ENCODE data around the gene TBC1D9.

DNA sequence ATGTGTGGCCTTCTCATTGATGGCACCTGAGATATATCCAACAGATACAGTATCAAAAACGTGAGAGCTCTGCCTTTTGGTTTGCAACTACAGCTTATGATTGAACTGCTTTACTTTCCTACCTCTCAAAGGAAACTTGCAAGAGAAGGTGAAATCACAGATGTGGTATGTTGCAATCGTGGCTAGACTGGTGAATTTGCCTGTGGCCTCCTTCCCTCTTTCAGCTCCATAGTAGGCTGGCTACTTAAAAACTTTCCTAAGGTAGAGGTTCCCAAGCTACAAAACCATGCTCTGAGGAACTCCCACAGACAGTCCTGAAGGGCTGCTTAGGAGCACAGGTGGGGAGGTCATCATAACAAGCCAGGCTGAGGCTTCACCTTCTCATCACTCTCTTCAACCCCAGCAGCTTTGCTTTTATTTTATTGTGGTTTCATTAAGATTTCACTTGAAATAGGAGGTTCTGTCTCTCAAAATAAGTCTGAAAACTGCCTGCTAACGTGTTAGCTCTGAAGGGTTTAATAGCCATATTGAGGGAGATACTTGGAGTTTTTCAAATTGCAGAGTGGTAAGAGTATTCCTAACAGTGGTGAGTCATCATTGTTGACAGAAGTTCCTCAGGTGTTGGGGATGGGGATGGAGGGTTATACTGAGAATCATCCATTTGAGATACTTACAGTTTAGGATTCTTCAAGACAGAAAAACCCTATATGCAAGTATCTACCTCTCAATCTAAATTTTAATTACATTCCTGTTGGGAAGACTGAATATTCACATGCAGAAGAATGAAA, 93.9 kb downstream of the TBC1D9 start:
- TF ChIP-seq, protein P1, sequence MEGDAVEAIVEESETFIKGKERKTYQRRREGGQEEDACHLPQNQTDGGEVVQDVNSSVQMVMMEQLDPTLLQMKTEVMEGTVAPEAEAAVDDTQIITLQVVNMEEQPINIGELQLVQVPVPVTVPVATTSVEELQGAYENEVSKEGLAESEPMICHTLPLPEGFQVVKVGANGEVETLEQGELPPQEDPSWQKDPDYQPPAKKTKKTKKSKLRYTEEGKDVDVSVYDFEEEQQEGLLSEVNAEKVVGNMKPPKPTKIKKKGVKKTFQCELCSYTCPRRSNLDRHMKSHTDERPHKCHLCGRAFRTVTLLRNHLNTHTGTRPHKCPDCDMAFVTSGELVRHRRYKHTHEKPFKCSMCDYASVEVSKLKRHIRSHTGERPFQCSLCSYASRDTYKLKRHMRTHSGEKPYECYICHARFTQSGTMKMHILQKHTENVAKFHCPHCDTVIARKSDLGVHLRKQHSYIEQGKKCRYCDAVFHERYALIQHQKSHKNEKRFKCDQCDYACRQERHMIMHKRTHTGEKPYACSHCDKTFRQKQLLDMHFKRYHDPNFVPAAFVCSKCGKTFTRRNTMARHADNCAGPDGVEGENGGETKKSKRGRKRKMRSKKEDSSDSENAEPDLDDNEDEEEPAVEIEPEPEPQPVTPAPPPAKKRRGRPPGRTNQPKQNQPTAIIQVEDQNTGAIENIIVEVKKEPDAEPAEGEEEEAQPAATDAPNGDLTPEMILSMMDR (IDR thresholded peaks at IDR 0.05; ENCODE audit: low read length) = no peak
- no peak for TF ChIP-seq EZH2 (IDR thresholded peaks at IDR 0.05; ENCODE audit: borderline replicate concordance, low read length)
